GM21717 (cell line): ENCODE measurements around the gene PCMTD2.

Experiments
- ATAC-seq: cut with Tn5 transposase; IDR thresholded peaks from one replicate; pipeline ENCODE4 v1.9.1; 2021; ENCODE audit warnings: mild to moderate bottlenecking, moderate library complexity; ENCODE audit not compliant: unreplicated experiment

Gene PCMTD2

DNA sequence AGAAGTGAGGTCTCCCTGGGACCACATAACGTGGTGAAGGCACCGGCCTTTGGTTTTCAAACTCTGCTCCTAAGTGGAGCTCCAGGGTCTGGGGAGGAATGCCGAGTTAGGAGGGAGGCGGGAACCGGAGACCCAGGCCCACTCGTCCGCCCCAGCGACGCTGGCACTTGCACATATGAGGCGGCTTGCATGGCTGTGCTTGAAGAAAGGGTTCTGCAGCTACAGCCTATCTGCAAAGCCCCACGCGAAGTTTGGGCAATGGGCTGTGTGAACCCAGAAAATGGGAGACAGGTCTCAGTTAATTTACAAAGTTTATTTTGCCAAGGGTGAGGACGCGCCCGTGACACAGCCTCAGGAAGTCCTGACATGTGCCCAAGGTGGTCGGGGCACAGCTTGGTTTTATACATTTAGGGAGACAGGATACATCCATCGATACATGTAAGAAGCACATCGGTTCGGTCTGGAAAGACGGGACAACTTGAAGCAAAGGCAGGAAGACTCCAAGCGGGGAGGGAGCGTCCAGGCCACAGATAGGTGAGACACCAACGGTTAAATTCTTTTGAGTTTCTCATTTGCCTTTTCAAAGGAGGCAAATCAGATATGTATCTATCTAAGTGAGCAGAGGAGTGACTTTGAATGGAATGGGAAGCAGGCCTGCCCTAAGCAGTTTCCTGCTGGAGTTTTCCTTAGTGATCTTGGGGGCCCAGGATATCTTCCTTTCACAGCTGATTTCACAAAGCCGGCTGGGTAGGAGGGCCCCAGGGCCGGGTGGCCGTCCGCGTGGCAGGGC, 782 bp upstream of the PCMTD2 start:
- no peak for ATAC-seq

GRCh38 chr20:64256282-64256935, 861 bp downstream of the PCMTD2 start:
- no peak for ATAC-seq

GRCh38 chr20:64257107-64257757, 1.7 kb downstream of the PCMTD2 start:
- no peak for ATAC-seq

DNA sequence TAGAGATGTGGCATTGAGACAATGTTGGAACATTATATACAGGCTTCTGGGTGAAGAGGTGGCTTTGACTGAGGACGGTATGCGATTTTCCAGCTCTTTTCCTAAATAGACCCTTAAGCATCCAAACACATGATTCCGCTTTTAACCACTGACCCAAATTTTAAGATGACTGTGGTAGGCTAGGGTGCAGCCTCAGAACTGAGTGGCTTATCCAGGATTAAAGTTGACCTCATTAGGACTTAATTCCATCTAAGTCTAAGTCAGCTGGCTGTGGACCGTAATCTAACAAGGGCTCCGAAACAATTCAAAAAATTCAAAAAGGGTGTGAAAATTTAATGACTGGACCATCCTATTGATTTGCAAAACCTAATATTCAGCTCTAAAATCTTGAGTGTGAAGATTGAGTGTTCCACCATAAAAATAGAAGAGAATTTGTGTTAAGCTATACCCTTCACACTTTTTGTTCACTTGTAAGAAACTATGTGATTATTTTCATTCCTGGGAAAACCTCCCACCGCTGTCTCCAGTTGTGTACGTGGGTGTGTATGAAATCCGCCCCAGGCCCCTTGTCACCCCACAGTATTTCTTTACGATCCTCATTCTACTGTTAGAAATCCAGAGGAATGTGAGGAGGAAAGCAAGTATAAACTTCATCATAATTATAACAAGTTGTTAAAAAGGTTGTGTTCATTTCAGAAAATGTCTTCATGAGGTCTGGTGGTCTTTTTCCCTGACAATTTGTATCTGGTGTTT, 2.7 kb downstream of the PCMTD2 start:
- no peak for ATAC-seq

DNA sequence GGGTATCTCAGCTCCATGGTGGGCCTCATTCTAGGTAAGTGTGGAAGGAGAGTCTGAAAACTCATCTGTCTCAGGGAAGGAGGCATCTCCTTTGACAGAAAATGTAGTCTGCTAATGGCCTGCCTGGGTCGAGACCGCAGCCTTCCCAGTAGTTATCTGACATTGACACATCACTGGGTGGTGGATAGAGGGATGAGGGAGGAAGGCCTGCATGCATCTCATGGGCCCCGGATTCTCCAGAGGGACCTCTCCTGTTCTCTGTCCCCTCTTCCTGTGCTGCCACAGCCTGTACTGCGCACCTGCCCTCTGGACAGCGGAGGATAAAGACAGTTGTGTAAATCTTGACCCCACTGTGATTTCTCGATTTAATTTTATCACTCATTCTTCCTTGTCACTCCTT, 4.7 kb downstream of the PCMTD2 start:
- ATAC-seq = no peak

DNA sequence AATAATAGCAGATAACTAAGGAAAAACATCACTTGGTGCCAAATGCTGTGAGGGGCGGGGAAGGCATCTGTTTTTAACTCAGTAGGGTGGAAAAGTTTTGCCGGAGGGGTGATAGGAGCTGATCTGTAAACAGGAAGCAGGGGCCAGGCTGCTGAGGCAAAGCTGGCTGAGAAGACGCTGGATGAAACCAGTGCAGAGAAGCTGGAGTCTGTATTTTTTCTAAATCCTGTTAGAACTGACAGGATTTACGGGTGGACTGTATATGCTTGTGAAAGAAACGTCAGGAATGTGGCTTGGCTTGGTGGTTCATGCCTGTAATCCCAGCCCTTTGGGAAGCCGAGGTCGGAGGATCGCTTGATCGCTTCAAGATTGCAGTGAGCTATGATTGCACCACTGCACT, 5.6 kb downstream of the PCMTD2 start:
- no peak for ATAC-seq

DNA sequence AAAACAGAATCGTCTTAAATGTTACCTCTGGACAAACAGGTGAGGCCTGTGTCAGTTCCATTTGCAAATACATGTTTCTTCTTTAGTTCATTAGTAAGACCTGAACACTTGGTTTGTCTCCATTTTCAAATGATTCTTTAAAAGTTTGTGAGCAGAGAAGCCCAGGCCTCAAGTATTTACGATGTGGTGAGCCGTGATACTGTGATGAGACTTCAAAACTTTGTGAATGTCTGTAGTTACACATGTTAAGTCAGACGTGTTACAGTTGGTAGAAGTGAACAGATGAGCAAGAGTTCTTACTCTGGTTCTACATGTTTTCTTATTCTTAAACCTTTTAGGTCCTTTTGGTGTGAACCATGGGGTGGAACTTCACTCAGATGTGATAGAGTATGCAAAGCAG, 8.5 kb downstream of the PCMTD2 start:
- ATAC-seq = no peak

- ATAC-seq = no peak
Measured at GRCh38 chr20:64265201-64265600, 9.7 kb downstream of the PCMTD2 start.

- ATAC-seq = no peak
Measured at GRCh38 chr20:64266988-64267387, 11.4 kb downstream of the PCMTD2 start.

DNA sequence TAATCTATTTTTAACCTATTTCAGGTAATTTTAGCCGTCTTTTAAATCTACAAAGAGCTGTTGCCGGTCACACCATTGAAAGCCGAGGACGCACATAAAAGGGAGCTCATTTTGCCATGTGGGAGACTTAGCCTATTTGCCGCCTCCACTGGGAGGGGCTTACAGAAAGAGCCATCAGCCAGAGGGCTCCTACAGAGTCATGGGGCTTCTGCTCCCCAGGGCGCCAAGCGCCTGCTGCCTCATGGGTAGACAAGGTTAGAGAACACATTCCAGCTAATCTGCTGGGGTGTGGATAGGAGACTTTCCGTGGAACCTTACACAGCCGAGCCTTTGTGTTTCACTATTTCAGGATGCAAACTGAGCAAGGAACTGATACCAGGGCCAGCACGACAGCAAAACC, 12.6 kb downstream of the PCMTD2 start:
- no peak for ATAC-seq

DNA sequence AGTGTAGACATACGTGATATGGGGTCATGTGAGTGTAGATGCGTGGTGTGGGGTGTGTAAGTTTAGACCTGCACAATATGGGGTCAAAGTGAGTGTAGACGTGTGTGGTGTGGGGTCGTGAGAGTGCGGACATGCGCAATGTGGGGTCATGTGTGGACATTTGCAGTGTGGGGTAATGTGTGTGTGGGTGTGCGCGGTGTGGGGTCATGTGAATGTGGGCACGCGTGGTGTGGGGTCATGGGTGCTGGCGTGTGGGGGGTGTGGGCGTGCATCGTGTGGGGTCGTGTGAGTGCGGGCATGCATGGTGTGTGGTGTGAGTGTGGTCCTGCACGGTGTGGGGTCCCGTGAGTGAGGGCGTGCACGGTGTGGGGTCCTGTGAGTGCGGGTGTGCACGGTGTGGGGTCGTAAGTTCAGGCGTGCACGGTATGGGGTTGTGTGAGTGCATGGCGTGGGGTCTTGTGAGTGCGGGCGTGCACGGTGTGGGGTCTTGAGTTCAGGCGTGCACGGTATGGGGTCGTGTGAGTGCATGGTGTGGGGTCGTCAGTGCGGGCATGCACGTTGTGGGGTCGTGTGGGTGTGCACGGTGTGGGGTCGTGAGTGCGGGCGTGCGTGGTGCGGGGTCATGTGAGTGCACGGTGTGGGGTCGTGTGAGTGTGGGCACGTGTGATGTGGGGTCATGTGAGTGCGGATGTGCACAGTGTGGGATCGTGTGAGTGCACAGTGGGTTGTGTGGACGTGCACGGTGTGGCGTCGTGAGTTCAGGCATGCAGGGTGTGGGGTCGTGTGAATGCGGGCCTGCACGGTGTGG, 14.3 kb downstream of the PCMTD2 start:
- ATAC-seq = no peak

DNA sequence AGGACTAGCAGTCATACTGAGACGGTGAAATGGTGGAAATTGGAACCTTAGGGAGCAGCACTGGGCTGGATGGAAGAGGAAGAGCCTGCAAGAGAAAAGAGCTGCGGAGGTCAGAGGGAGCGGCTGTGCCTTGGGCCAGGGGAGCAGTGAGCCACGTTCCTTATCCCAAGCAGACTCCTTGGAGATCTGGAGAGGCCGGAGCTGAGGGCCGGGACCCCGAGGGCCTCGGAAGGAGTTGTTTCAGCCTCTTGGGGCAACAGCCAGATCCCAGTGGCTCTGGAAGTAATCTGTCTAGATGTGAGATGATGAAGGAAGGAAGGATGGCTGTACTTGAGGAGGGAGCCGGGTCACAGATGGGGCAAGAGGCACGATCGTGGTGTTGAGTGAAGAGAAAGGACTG, 16.1 kb downstream of the PCMTD2 start:
- no peak for ATAC-seq

- ATAC-seq = no peak
Measured at GRCh38 chr20:64273109-64273508, 17.6 kb downstream of the PCMTD2 start.

DNA sequence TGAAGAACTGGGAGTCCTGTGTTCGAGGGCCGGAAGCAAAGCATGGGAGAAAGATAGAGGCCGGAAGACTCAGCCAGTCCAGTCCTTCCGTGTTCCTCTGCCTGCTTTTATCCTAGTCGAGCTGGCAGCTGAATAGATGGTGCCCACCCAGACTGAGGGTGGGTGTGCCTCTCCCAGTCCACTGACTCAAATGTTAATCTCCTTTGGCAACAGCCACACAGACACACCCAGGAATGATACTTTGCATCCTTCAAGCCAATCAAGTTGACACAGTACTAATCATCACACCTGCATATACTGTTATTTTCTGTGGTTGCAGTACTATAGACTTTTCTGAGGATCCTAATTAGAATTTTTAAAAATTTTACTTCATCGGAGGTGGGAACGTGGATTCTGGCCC, 21.3 kb downstream of the PCMTD2 start:
- ATAC-seq = no peak

GRCh38 chr20:64277571-64278316, 22.2 kb downstream of the PCMTD2 start:
- no peak for ATAC-seq

- ATAC-seq = no peak
Measured at GRCh38 chr20:64278317-64278681, 22.8 kb downstream of the PCMTD2 start.

GRCh38 chr20:64279826-64280459, 24.4 kb downstream of the PCMTD2 start:
- ATAC-seq = no peak

DNA sequence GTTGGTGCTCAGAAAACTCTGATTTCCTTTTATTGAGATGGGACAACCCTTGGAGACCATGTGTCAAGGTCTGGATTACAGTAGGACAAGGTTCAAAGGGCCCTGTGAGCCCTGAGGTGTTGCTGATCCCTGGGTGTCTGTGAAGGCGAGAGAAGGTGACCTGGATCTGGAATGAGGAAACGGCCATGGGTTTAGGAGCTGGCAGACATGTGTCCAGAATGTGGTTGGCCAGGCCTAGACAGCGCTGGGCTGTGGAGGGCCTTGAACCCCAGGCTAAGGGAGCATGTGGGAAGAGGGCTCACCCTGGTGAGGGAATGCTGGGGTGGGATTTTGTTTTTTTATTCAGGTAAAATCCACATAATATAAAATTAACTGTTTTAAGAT, 24.9 kb downstream of the PCMTD2 start:
- ATAC-seq = no peak

- ATAC-seq = no peak
Measured at GRCh38 chr20:64283646-64284045, 28.1 kb downstream of the PCMTD2 start.
